H1 (cell line): ENCODE measurements around the gene GNA12. TPM values are rescaled to one million over a fixed set of nuclear protein-coding genes. Genes with fewer than 3 reads are reported as not detected.

Source experiments
- CHD1 ChIP-seq: IDR thresholded peaks from 2 replicates; pipeline ENCODE4 v1.6.1; 2012; ENCODE audit warnings: low read depth, low read length, improper control_type of control experiment
- EP300 ChIP-seq, 2 experiments: IDR thresholded peaks; 1 replicate in 1 of 2; 2 replicates in 1 of 2; pipeline ENCODE4 v1.6.1; 2011 to 2012; ENCODE audit warnings: low read depth in 2 of 2, low read length in 2 of 2, mild to moderate bottlenecking in 2 of 2, borderline replicate concordance in 1 of 2, inconsistent platforms in 1 of 2, moderate library complexity in 1 of 2
- FOSL1 ChIP-seq: IDR thresholded peaks from 2 replicates; pipeline ENCODE4 v1.6.1; 2011; ENCODE audit warnings: mild to moderate bottlenecking, low read depth, low read length, moderate library complexity; ENCODE audit not compliant: insufficient read depth
- HDAC2 ChIP-seq, 2 experiments: fragments of 300-600 bp in 1 of 2; sonication (generic) in 1 of 2; IDR thresholded peaks; 2 replicates each; pipeline ENCODE4 v1.6.1; 2011 to 2012; ENCODE audit warnings: low read depth in 2 of 2, low read length in 2 of 2, mild to moderate bottlenecking in 2 of 2, moderate library complexity in 2 of 2, borderline replicate concordance in 1 of 2, inconsistent platforms in 1 of 2
- TBP ChIP-seq: IDR thresholded peaks from 2 replicates; pipeline ENCODE4 v1.6.1; 2011; ENCODE audit warnings: low read depth, low read length, improper control_type of control experiment
- polyA plus RNA-seq, 7 experiments: library from polyadenylated mRNA; depleted of rRNA in 3 of 7; stranded (reverse) in 5 of 7; unstranded in 2 of 7; fragments of >200 nt in 5 of 7; fragments of 200-250 nt in 2 of 7; gene quantifications; 1 replicate in 5 of 7; 2 replicates in 1 of 7; 4 replicates in 1 of 7; pipeline versions ENCODE4 v1.2.1 to v1.2.3, GENCODE V29; 2011 to 2013; ENCODE audit warnings: missing spikeins in 2 of 7, mixed read lengths in 2 of 7
- total RNA-seq: library from RNA; stranded (reverse); fragmentation: NEBNext Ultra II Directional; extraction: Animal tissue kit (Norgen Biotek cat#: 25700); gene quantifications from 2 replicates; pipeline ENCODE4 v1.2.1, GENCODE V29; 2021

Gene GNA12
- total and polyA plus RNA-seq, 2 of the 8 experiments (the other 6 are each of a cell fraction or from before 2014, with no cell fraction given), result 96.5 to 109 TPM

DNA sequence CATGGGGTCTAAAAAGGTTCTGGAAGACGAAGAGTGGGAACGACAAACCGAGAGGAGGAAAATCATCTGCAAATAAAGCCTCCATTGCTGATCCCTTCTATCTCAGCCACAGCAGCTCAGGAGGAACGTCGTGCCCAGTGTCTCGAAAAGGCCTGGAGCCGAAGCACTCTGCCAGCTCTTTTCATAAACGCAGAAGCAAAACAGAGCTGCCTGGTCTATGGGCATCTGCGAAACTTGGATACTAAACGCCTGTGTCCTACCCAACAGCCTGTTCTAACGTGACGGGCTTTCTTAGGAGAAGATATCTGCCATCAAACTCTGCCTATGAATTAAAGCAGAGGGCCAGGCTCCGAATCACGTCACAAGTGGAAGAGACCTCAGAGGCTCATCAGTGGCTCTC is 68.7 kb downstream of the GNA12 start (continued):
- no peak for TF ChIP-seq HDAC2 (IDR thresholded peaks at IDR 0.05; ENCODE audit: borderline replicate concordance in 1 of 2, low read depth in 2 of 2, low read length in 2 of 2)
- TF ChIP-seq EP300 (IDR thresholded peaks at IDR 0.05; ENCODE audit: borderline replicate concordance in 1 of 2, low read depth in 2 of 2, low read length in 2 of 2), result no peak
- no peak for TF ChIP-seq FOSL1
- no peak for TF ChIP-seq CHD1
- no peak for TF ChIP-seq TBP
